ENCODE data around the gene TLK2.

The TLK2 gene

GRCh38 chr17:62629556-62630364 is 151.1 kb downstream of the TLK2 start (continued):
- no peak for TF ChIP-seq POU6F1 (CRISPR knock-in tag; IDR thresholded peaks at IDR 0.05; ENCODE audit: borderline replicate concordance, low read depth)

GRCh38 chr17:62630365-62631085 is 151.9 kb downstream of the TLK2 start:
- no peak for ATAC-seq
- no peak for TF ChIP-seq PATZ1 (CRISPR knock-in tag; IDR thresholded peaks at IDR 0.05; ENCODE audit: borderline replicate concordance)
- TF ChIP-seq RARB (CRISPR knock-in tag; IDR thresholded peaks at IDR 0.05), result no peak
- TF ChIP-seq ZFP3 (CRISPR knock-in tag; IDR thresholded peaks at IDR 0.05), result no peak
- no peak for TF ChIP-seq BACH2 (CRISPR knock-in tag; IDR thresholded peaks at IDR 0.05; ENCODE audit: borderline replicate concordance)
- no peak for TF ChIP-seq POU6F1 (CRISPR knock-in tag; IDR thresholded peaks at IDR 0.05; ENCODE audit: borderline replicate concordance, low read depth)
- TF ChIP-seq ISL1 (CRISPR knock-in tag; IDR thresholded peaks at IDR 0.05), result no peak
- no peak for TF ChIP-seq ARNTL (CRISPR knock-in tag; IDR thresholded peaks at IDR 0.05; ENCODE audit: borderline replicate concordance, low read depth)
- TF ChIP-seq CREB5 (CRISPR knock-in tag; IDR thresholded peaks at IDR 0.05; ENCODE audit: low read depth), result no peak
- TF ChIP-seq ZNF8 (CRISPR knock-in tag; IDR thresholded peaks at IDR 0.05), result no peak
- TF ChIP-seq ZC3H10 (CRISPR knock-in tag; IDR thresholded peaks at IDR 0.05), result no peak
- TF ChIP-seq CSDC2 (CRISPR knock-in tag; IDR thresholded peaks at IDR 0.05), result no peak
- no peak for TF ChIP-seq PPARA (CRISPR knock-in tag; IDR thresholded peaks at IDR 0.05; ENCODE audit: borderline replicate concordance)

- no peak for ATAC-seq
- TF ChIP-seq ARNTL (CRISPR knock-in tag; IDR thresholded peaks at IDR 0.05; ENCODE audit: borderline replicate concordance, low read depth) (no peak), RARB (CRISPR knock-in tag; IDR thresholded peaks at IDR 0.05) (no peak), CSRNP3 (CRISPR knock-in tag; IDR thresholded peaks at IDR 0.05) (no peak), GLIS3 (CRISPR knock-in tag; IDR thresholded peaks at IDR 0.05) (no peak), ZNF8 (CRISPR knock-in tag; IDR thresholded peaks at IDR 0.05) (no peak), TCF4 (CRISPR knock-in tag; IDR thresholded peaks at IDR 0.05; ENCODE audit: borderline replicate concordance) (no peak), PATZ1 (CRISPR knock-in tag; IDR thresholded peaks at IDR 0.05; ENCODE audit: borderline replicate concordance) (no peak), ZC3H10 (CRISPR knock-in tag; IDR thresholded peaks at IDR 0.05) (no peak), TOX (CRISPR knock-in tag; IDR thresholded peaks at IDR 0.05; ENCODE audit: borderline replicate concordance) (no peak), CSDC2 (CRISPR knock-in tag; IDR thresholded peaks at IDR 0.05) (no peak), POU6F1 (CRISPR knock-in tag; IDR thresholded peaks at IDR 0.05; ENCODE audit: borderline replicate concordance, low read depth) (no peak), ZNF565 (CRISPR knock-in tag; conservative IDR thresholded peaks at IDR 0.05; ENCODE audit: low read depth) (no peak), ESRRG (CRISPR knock-in tag; IDR thresholded peaks at IDR 0.05) (no peak), BACH2 (CRISPR knock-in tag; IDR thresholded peaks at IDR 0.05; ENCODE audit: borderline replicate concordance) (no peak), ZNF70 (CRISPR knock-in tag; IDR thresholded peaks at IDR 0.05) (no peak), ZFP3 (CRISPR knock-in tag; IDR thresholded peaks at IDR 0.05) (no peak)
These were observed 152.7 kb downstream of the TLK2 start for GRCh38 chr17:62631086-62631935.
